HFFc6 (cell line): ENCODE data around the gene ABTB2. TPM values are rescaled to one million over a fixed set of nuclear protein-coding genes. Genes with fewer than 3 reads are reported as not detected.

ENCODE experiments used
- DNase-seq: peaks from one replicate; pipeline ENCODE4 v3.0.0-alpha.2; 2018
- H3K27ac Mint-ChIP-seq: 2 replicates; pipeline ENCODE4 v1.8.0; 2020; ENCODE audit warnings: mild to moderate bottlenecking, mixed read lengths
- H3K27me3 Mint-ChIP-seq: 2 replicates; pipeline ENCODE4 v1.8.0; 2021; ENCODE audit warnings: mild to moderate bottlenecking, moderate library complexity, mixed read lengths; ENCODE audit not compliant: insufficient read depth
- H3K36me3 Mint-ChIP-seq: 2 replicates; pipeline ENCODE4 v1.8.0; 2021; ENCODE audit warnings: low read depth, mixed read lengths
- H3K4me1 Mint-ChIP-seq: 2 replicates; pipeline ENCODE4 v1.8.0; 2020; ENCODE audit warnings: low read depth, mixed read lengths
- H3K4me3 Mint-ChIP-seq: 2 replicates; pipeline ENCODE4 v1.8.0; 2020; ENCODE audit warnings: mild to moderate bottlenecking, moderate library complexity, mixed read lengths
- H3K9me3 Mint-ChIP-seq: 2 replicates; pipeline ENCODE4 v1.8.0; 2020; ENCODE audit warnings: mild to moderate bottlenecking, mixed read lengths
- CTCF ChIP-seq: fragments of 200-600 bp; sonication (generic); IDR thresholded peaks from 2 replicates; pipeline ENCODE4 v1.5.0; 2021; ENCODE audit warnings: antibody characterized with exemption, mild to moderate bottlenecking
- total RNA-seq, 6 experiments: library from RNA; stranded (reverse); fragmentation: NEBNext Ultra II Directional; extraction: Animal tissue kit (Norgen Biotek cat#: 25700); gene quantifications; 2 replicates in 1 of 6; 3 replicates in 5 of 6; pipeline ENCODE4 v1.2.3, GENCODE V29; 2021

ABTB2 gene
- total RNA-seq, 6 experiments from 2014 or later: 2.5 to 3.6 (median 2.8) TPM

- Mint-ChIP-seq H3K4me1 (peaks cover 39% of the 10 kb centered on the region), H3K9me3 (no peaks in the 10 kb centered on the region), H3K36me3 (no peaks in the 10 kb centered on the region), H3K27me3 (peaks cover 2% of the 10 kb centered on the region), H3K4me3 (no peak overlapping the region), H3K27ac (no peak overlapping the region)
- TF ChIP-seq CTCF: no peak
- DNase-seq: no peak
Measured at GRCh38 chr11:34207487-34208180, 150.2 kb downstream of the ABTB2 start.

GRCh38 chr11:34206407-34207300 is 151.2 kb downstream of the ABTB2 start:
- H3K27ac Mint-ChIP-seq: no peak overlapping the region
- no peak for DNase-seq
- peaks cover 2% of the 10 kb centered on the region for H3K27me3 Mint-ChIP-seq
- H3K36me3 Mint-ChIP-seq: no peaks in the 10 kb centered on the region
- H3K4me3 Mint-ChIP-seq: no peak overlapping the region
- no peaks in the 10 kb centered on the region for H3K9me3 Mint-ChIP-seq
- peaks cover 39% of the 10 kb centered on the region for H3K4me1 Mint-ChIP-seq
- no peak for TF ChIP-seq CTCF

DNA sequence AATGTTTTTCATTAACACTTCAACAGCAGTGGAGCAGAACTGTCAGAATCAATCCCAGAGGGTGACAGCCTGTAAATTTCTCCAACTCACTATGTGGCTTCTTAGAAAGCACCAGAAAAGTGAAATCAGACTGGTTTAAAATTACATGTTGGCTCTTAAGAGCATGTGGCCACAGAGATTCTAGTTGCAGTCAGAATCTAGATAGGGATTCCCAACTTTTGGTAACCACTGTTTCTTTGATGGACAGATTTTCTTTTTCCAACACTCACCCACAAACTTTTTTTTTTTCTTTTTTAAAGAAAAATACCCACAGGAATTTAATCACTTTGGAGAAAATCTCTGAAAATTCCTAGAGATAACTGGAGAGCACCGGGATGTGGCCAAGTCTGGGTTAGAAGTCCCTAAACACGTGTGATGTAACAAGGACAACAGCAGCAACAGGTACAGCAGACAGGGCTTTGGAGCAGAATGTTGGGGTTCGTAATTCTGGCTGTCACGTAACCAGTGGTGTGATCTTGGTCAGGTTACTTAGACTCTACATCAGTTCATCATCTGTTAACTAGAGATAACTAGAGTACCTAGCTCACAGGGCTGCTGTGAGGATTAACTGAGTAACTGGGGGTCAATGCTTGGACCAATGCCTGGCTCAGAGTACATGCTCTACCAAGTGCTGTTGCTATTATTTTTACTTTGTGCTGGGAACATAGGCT is 152.3 kb downstream of the ABTB2 start:
- H3K27me3 Mint-ChIP-seq: peaks cover 5% of the 10 kb centered on the region
- no peaks in the 10 kb centered on the region for H3K36me3 Mint-ChIP-seq
- no peak overlapping the region for H3K27ac Mint-ChIP-seq
- peaks cover 39% of the 10 kb centered on the region for H3K4me1 Mint-ChIP-seq
- no peak overlapping the region for H3K4me3 Mint-ChIP-seq
- no peak for TF ChIP-seq CTCF
- no peak for DNase-seq
- H3K9me3 Mint-ChIP-seq: no peaks in the 10 kb centered on the region

DNA sequence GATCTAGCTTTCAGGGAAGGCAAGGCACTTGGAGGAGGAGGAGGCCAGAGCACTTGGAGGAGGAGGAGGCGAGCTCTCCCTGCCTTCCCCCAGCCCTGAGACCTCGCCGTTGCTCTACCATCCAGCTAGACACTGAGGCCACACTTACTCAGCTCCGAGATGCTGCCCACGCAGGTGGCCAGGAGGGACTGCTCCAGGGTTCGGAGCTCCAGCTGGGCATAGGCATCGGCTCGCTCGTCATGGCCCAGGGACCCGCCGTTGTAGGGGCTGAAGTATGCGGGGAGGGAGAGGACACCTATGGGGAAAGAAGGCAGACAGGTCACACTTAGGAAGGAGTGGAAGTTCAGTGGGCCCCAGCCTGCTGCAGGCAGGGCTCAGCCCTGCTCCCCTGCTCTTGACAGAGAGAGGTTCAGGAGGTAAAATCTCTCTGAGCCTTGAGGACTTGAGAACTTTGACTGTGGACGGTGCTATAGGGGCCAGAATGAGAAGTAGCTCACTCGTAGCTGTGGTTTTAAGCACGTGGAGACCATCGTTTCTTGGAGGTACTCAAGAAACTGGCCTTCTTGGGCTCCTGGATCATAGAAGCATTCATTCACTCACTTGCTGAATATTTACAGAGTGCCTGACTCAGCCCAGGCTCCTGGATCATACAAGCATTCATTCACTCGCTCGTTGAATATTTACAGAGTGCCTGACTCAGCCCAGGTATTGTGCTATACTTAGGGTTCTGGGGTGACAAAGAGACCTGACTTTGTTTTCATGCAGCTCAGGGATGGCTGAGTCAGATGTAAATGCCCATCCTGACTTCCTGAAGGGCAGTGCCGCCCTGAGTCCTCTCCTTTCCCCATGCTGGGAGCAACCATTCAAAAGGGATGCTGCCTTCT is 153.2 kb downstream of the ABTB2 start:
- H3K36me3 Mint-ChIP-seq: no peaks in the 10 kb centered on the region
- no peak for TF ChIP-seq CTCF
- peaks cover 39% of the 10 kb centered on the region for H3K4me1 Mint-ChIP-seq
- peak; percentile 40 for DNase-seq
- peak overlapping the region; percentile 21; the same call in 1 of the 2 replicates for H3K27ac Mint-ChIP-seq
- peaks cover 5% of the 10 kb centered on the region for H3K27me3 Mint-ChIP-seq
- no peak overlapping the region for H3K4me3 Mint-ChIP-seq
- H3K9me3 Mint-ChIP-seq: no peaks in the 10 kb centered on the region
